8988T (cell line): Measurements from ENCODE around the gene ARMC2.
"Not testable (repeated sequence)": the region's sequence is repeated elsewhere in the genome, so short reads cannot be mapped to it uniquely, and the experiment has no call there.

Source experiments
- DNase-seq: peaks from one replicate; pipeline ENCODE4 v3.0.0; 2011

ARMC2 gene

DNA sequence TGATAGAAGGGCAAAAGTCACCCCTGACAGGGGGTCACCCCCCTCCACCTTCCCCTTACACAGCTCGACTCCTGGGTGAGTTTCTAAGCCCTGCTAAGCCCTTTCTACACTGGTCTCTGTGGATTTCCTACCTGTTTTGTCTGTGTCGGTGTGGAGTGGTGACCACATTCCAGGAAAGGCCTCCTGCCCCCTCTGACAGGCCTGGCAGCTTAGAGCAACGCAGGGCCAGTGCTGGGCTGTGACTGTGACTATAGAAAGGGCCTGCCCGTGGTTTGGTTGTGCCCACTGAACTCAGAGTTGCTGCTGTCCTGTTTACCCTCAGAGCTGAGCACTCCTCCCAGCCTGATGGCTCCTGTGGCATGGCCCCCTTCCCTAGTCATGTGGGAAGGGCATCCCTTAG is 109.0 kb downstream of the ARMC2 start:
- DNase-seq, result no peak

DNA sequence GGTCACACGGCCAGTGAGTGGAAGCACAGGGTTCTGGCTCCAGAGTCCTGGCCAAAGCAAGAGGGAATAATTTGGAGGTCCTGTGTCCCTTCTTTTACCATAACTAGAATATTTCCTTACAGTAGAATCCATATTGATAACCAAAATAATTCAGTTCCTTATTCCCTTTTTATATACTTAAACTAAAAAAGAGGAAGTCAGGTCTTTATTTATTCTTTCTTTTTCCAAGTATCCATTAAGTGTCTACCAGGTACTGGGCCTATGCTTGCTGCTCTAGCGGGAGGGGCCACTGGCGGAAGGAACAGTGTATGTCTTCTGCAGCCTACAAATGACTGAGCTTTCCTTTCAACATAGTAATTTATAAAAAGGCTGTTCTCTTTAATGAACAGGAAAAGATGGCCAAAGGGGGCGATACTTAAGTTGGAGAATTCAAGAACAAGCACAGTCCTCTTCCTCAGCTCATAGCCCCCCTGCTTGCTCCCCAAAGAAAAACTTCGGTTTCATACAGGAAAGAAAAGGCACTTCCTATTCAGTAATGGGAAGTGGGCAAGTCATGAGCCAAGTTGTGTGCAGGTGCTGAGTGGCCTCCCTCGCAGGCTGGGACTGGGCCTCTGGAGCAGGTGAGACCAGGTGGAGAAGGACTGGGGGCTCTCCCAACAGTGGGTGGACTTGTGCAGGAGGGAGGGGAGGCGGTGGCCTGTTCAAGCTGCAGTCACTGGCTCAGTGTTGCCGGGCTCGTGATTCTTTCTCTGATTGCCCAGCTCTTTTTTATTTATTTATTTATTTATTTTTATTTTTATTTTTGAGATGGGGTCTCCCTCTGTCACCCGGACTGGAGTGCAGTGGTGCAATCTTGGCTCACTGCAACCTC is 110.9 kb downstream of the ARMC2 start:
- no peak for DNase-seq

DNA sequence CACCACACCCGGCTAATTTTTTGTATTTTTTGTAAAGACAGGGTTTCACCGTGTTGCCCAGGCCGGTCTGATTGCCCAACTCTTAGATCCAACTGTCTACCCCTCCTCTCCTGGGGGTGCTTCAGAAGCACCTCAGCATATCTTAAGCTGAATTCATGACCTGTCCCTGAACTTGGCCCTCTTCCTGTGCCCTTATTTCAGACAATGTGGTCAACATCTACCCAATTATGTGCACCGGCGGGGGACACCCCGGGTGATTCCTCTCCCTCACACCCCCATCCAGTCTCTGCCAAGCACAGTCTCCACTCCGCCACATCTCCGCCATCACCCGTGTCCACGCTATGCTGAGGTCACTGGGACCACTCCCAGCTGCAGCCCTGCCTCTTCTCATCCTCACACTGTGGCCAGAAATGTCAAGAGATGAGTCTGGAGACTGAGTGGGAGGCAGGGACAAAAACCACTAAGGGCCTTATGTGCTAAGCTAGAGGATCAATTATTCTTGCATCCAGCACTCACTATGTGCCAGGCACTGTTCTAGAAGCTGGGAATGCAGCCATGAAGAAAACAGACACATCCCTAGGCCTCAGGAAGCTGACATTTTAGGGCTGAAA is 111.9 kb downstream of the ARMC2 start:
- no peak for DNase-seq

DNA sequence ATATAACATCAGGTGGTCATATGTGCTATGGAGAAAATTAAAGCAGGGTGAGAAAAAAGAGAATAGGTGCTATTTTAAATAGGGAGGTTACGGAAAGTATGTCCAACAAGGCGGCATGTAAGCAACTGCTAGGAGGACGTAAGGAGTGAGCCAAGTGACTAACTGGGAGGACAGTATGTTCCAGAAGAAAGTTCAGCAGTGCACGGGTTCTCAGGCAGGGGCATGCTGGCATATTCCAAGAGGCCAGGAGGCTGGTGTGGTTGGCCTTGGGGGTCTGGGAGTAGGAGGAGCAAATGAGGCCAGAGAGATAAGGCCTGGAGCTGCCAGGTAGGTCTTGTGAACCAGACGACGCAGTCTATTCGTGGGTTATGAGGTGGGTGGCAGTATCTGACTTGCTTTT is 112.4 kb downstream of the ARMC2 start:
- no peak for DNase-seq

DNA sequence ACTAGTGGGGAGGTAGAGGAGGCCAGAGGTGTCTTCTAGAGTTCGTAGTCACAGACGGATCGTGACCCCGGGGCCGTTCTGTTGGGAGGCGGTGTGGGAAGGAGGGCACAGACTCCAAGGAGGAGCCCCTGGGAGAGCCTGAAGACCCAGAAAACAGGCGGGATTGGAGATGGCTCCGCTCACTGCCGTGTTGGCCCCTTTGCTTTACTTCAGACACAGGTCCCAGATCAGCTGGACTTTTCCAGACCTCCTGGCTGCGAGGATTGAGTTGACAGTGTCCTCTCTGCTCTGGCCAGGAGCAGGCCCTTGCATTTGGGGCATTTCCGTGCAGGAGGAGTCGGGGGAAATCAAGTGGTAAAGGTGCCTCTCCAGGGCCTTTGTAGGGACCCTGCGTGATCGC is 112.9 kb downstream of the ARMC2 start:
- no peak for DNase-seq

DNA sequence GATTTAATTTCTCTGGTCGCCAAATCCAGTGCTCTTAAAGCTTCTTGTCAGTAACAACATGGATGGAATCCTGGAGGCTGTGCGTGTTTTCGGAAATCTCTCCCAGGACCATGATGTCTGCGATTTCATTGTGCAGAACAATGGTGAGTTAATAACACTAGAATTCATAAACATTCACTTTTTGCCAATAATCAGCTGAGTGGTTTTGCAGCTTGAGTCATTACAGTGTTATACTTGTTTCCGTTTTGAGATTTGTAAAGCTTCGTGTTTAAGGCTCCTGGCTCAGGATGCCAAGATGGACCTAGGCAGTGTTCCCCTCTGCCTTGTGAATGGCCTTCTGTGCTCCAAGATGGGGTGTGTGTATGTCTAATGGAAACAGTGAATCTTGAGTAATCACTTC is 113.8 kb downstream of the ARMC2 start:
- no peak for DNase-seq

DNA sequence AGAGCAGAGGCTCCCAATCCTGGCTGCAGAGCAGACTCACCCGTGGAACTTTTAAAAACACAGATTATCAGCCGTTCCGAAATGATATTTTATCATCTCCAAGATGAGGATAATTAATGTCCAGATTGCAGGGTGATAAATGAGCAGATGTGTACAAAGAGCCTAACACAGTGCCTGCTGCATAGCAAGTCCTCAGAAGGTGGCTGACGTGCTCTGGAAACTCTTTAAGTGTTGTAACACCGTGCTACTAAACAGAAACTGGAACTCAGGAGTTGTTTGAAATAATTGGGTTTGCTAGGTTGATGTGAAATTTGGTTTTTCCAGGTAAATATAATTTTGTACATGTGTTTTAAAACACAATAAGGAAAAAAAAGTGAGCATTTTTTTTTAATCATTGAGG is 118.0 kb downstream of the ARMC2 start:
- DNase-seq, result no peak

DNA sequence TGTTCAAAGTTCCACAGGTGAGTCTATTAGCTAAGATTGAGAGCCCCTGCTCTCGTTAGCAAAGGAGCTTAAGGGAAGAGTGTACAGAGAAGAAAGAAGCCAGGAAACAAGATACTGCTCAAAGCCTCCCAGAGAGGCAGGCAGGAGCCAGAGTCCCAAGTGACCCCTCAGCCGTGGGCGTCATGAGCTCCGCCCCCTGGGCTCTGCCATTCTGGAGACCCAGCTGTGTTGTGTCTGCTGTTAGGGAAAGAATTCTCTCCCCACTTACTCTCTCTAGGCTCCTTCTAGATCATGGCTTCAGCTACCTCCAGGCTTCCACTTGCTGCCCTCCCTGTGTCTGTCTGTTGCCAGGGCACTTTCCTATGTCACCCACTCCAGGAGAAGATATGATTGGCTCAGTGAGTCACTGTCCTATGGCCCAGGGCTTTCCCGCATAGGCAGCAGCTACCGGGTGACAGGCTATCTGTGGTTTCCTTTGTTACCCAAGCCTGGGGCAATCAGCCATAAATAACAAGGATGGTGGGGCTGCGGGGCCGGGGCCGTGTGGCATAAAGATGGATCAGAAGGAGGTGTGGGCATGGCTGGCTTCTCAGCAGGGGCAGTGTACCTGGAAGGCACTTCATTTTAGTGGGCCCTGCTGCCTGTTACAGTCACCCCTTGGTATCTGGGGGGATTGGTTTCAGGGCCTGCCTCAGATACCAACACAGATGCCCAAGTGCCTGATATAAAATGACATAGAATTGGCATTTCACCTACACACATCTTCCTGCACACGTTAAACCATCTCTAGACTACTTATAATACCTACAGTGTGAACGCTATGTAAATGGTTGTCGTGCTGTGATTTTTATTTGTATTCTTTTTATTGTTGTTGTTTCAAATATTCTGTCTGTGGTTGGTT is 118.9 kb downstream of the ARMC2 start:
- DNase-seq, result no peak

DNA sequence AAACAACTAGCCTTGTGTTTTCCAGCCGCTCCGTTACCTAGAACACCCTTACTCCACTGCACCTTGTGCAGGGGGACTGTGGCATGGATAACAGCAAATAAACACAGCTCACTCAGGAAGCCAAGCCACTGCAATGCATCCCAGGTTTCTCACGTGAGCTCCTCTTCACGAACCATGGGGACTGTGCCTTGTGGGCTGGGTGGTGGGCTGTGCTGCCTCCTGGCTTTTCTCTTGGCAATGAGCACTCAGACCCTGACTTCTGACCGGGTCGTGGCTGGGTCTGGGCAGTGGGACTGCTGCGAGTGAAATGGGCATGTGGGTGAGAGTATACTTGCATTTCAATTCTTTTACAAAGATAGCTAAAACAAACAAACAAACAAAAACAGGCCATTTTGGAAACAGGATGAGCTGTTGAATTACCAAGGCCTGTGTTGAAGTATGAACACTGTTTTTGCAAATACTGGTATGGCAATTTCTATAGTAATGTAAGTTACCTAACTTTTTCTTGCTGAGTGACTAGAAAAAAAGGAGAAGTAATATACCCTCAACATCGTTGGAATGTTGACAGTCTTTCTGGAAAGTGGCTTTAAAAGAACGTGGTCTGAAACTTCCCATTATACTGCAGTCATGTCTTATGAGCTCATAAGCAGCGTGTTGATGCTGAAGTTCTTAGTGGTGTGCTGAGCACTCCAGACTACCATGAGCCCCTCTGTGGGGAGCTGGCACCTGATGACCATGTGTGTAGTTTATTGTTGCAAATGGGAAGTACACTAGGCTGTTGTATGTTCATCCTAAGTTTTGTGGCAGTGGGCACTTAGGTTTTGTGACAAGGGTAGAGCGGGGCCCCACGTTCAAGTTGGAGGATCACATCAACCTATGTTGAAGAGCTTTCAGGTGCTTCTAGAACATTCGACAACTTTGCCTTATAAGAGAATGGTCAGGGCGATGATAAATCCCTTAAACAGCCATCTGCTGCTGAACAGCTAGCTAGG is 120.4 kb downstream of the ARMC2 start:
- DNase-seq, result no peak

DNA sequence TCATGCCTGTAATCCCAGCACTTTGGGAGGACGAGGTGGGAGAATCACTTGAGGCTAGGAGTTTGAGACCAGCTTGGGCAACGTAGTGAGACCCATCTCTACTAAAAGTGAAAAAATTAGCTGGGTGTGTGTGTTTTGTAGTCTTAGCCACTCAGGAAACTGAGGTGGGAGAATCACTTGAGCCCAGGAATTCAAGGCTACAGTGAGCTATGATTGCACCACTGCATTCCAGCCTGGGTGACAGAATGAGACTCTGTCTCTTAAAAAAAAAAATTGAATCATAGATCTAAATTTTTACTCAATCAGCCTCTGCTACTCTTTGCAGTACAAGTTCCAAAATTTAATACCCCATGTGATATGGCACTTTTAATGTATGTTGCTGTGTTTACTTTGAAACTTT is 121.6 kb downstream of the ARMC2 start:
- DNase-seq, result no peak

DNA sequence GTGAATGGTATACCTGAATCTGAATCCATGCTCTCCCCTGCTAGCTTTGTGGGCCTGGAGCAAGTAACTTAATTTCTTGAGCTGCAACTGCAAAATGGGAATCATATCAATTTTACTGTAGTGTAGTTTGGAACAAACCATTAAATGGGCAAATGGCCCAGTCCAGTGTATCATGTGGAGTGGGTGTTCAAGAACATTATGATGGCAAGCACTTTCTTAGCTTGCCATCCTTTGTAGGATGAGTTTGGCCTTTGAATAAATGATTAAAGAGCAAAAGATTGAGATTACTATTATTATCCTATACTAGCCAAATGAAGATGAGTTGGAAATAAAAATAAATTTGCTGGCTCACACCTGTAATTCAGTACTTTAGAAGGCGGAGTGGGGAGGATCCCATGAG is 126.0 kb downstream of the ARMC2 start:
- no peak for DNase-seq

DNA sequence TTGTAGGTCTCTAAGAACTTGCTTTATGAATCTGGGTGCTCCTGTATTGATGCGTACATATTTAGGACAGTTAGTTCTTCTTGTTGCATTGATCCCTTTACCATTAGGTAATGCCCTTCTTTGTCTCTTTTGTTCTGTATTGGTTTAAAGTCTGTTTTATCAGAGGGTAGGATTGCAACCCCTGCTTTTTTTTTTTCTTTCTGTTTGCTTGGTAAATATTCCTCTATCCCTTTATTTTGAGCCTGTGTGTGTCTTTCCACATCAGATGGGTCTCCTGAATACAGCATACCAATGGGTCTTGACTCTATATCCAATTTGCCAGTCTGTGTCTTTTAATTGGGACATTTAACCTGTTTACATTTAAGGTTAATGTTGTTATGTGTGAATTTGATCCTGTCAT is 130.4 kb downstream of the ARMC2 start:
- DNase-seq, result not testable (repeated sequence)

DNA sequence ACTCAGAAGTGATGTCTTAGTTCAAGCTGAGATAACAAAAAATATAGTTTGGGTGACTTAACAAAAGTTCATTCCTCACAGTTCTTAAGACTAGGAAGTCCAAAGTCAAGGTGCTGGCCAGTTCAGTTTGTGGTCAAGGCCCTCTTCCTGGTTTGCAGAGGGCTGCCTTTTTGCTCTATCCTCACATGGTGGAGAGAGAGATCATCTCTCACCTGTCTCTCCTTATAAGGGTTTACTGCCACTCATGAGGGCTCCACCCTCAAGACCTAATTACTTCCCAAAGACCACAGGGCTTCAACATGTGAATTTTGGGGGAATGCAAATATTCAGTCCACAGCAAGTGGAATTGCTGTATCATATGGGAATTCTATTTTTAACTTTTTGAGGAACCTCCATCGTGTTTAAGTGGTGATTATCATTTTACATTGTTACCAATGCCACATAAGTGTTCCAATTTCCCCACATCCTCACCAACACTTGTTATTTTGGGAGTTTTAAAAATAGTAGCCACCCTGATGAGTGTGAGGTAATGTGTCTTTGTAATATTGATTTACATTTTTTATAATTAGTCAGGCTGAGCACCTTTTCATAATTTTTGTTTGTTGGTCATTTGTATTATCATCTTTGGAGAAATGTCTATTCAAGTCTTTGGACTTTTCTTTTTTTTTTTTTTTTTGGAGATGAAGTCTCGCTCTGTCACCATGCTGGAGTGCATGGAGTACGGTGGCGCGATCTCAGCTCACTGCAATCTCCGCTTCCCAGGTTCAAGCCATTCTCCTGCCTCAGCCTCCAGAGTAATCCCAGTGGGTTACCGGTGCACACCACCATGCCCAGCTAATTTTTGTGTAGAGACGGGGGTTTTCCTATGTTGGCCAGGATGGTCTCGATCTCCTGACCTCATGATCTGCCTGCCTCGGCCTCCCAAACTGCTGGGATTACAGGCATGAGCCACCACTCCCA is 134.2 kb downstream of the ARMC2 start:
- DNase-seq, result no peak

DNA sequence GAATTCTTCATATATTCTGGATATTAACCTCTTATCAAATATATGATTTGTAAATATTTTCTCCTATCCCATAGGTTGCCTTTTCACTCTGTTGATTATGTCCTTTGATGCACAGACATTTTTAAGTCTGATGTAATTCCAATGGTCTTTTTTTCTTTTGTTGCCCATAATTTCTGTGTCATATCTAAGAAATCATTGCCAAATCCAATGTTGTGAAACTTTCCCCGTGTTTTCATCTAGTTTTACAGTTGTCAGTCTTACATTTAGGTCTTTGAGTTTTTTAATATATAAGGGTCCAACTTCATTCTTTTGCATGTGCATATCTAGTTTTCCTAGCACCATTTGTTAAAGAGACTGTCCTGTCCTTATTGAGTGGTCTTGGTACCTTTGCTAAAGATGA is 134.9 kb downstream of the ARMC2 start:
- no peak for DNase-seq

DNA sequence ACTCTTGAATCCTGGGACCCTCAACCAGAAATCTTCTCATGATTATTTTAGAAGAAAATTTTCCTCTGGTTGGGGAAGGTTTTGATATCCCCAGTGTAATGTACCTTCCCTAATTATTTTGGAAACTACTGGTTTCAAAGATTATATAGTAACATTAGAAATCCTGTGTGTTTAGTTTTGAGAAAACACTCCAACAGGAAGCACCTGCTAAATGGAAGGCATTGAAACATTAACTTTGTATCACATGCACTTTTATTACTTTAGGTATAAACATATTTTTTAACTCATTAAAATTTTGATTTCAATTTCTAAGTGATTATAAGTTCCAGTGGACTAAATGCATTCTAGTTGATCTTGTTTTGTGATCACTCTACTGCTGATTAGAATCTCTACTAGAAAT is 137.1 kb downstream of the ARMC2 start:
- no peak for DNase-seq

DNA sequence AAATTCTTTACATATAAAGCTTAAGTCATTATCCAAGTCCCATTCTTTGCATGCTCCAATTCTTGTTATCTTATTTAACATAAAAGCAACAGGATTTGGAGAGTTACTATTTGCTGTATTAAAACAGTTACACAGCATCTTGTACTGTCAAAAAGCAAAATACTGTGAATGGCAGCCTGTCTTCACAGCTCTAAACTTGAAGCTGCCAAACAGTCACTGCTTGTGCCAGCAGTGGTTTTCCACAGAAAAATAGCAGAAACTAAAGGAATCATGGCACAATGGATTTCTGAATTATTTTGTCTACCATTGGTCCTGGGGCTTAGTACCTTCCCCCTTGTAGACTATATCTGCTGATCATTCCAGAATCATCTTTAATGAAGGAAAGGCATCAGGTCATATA is 138.9 kb downstream of the ARMC2 start:
- DNase-seq, result no peak

DNA sequence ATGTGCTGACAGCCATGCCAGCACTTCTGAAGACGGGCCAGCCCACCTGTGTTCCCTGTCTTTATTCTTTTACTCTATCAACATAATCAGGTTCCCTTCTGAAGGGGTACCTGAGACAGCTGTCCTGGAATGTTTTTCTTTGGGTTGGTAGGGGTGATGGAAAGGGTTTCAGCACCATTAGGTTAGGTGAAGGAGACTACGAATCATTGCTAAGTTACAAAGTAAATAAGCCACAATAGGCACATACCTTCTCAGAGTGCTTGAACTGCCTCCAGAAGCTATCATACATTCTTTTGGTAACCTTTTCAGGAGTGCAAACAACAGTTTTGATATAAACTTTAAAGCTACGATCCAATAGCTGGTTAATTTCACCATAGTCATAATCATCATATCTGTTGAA is 140.1 kb downstream of the ARMC2 start:
- DNase-seq, result no peak

DNA sequence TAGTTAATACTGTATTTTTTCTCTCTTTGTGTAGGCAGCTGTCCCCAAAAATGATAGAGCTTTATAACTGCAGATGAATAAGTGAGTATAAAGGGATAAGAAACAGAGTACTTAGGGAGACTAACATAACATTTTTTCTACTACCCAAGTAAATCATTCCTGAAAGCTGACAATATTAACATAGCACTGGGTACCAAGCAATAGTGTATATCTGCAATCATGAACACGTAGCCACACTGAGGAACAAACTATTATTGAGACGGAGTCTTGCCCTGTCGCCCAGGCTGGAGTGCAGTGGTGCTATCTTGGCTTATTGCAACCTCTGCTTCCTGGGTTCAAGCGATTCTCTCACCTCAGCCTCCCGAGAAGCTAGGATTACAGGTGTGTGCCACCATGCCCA is 140.5 kb downstream of the ARMC2 start:
- DNase-seq, result no peak

DNA sequence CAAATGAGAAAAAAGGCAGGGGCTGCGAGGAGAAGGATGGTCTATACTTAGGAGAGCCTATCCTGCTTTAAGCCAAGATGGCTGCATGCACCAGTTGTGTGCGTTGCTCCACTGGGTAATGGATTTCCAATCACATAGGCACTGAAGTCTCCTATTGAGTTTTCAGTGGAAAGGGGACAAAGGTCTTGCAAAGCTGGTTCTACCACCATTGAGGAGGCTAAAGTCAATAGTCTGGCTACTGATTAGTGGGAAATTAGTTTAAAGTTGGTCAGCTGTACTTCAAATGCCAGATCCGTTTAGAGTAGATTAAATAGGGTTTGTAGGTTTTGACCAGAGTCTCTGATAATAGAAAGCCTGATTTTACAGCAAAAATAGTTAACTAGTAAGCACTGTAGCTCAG is 141.5 kb downstream of the ARMC2 start:
- no peak for DNase-seq

DNA sequence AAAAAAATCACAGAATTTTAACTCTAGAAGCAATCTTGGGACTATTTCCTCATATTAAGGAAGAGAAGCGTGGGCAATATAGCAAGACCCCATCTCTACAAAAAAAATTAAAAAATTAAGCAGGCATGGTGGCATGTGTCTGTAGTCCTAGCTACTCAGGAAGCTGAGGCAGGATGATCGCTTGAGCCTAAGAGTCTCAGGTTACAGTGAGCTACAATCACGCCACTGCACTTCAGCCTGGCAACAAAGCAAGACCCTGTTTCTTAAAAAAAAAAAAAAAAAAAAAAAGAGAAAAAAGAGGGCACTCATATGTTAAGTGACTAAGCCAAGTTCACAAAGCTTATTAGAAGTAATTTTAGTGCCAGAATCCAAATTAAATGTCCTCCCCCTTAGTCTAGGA is 145.7 kb downstream of the ARMC2 start:
- no peak for DNase-seq

DNA sequence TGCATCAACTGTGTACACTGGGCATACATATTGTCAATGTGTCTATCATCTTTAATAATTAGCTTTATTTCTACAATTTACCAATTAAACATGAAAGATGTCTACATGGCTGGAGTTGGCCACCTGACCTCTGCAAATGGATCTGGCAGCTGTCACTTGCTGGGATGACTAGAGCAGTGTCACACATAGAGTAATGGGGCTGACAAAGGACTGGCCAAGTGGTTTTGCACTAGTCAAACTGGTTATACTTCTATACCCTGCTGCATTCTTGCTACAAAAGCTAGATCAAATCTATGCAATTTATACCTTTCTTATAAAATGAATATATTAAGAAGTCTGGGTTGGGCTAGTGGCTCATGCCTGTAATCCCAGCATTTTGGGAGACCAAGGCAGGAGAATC is 147.1 kb downstream of the ARMC2 start:
- DNase-seq, result no peak
